ENCODE measurements around the gene C13orf42.
"Not testable (repeated sequence)": the region's sequence is repeated elsewhere in the genome, so short reads cannot be mapped to it uniquely, and the experiment has no call there.

Gene C13orf42

GRCh38 chr13:51125495-51126226, 14.6 kb upstream of the C13orf42 start:
- Histone ChIP-seq H3K9ac (ENCODE audit: low read depth, low read length, poor library complexity, severe bottlenecking) (no peak overlapping the region), H3K4me2 (ENCODE audit: low read depth, low read length, poor library complexity, severe bottlenecking) (no peak overlapping the region), H3K4me3 (ENCODE audit: low read length, poor library complexity, severe bottlenecking) (no peak overlapping the region), H3K4me1 (ENCODE audit: insufficient read depth, low read length, poor library complexity, severe bottlenecking) (no peaks in the 10 kb centered on the region), H3K36me3 (ENCODE audit: insufficient read depth, low read length) (no peaks in the 10 kb centered on the region), H2AFZ (ENCODE audit: low read length) (no peak overlapping the region), H3K27me3 (ENCODE audit: insufficient read depth, low read length, poor library complexity, severe bottlenecking) (peaks cover 18% of the 10 kb centered on the region), H4K20me1 (ENCODE audit: insufficient read depth, low read length, poor library complexity, severe bottlenecking) (no peaks in the 10 kb centered on the region), H3F3A (ENCODE audit: low read depth) (no peaks in the 10 kb centered on the region), H3K9me3 (ENCODE audit: insufficient read depth, low read depth, low read length) (0 out of 2 replicates have a peak, but pooled peaks cover 8% of the 10 kb centered on the region), H3K79me2 (ENCODE audit: insufficient read depth, low read length) (no peaks in the 10 kb centered on the region), H3K9me2 (replicated peaks; ENCODE audit: low read depth, low read length) (no peaks in the 10 kb centered on the region)
- TF ChIP-seq EZH2phosphoT487 (IDR thresholded peaks at IDR 0.05; ENCODE audit: borderline replicate concordance) (no peak), CTCF (conservative IDR thresholded peaks at IDR 0.05; ENCODE audit: low read length) (peak; percentile 96)

GRCh38 chr13:51122868-51123566, 11.9 kb upstream of the C13orf42 start:
- H3K4me2 ChIP-seq (ENCODE audit: low read depth, low read length, poor library complexity, severe bottlenecking), result no peak overlapping the region
- no peaks in the 10 kb centered on the region for H3K9me3 ChIP-seq (ENCODE audit: insufficient read depth, low read depth, low read length)
- H3K79me2 ChIP-seq (ENCODE audit: insufficient read depth, low read length), result no peaks in the 10 kb centered on the region
- H2AFZ ChIP-seq (ENCODE audit: low read length), result no peak overlapping the region
- H3K36me3 ChIP-seq (ENCODE audit: insufficient read depth, low read length), result no peaks in the 10 kb centered on the region
- H3K9ac ChIP-seq (ENCODE audit: low read depth, low read length, poor library complexity, severe bottlenecking), result no peak overlapping the region
- no peaks in the 10 kb centered on the region for H3F3A ChIP-seq (ENCODE audit: low read depth)
- TF ChIP-seq CTCF (conservative IDR thresholded peaks at IDR 0.05; ENCODE audit: low read length) (no peak), EZH2phosphoT487 (IDR thresholded peaks at IDR 0.05; ENCODE audit: borderline replicate concordance) (no peak)
- no peaks in the 10 kb centered on the region for H4K20me1 ChIP-seq (ENCODE audit: insufficient read depth, low read length, poor library complexity, severe bottlenecking)
- H3K27me3 ChIP-seq (ENCODE audit: insufficient read depth, low read length, poor library complexity, severe bottlenecking), result peaks cover 18% of the 10 kb centered on the region
- H3K4me1 ChIP-seq (ENCODE audit: insufficient read depth, low read length, poor library complexity, severe bottlenecking), result no peaks in the 10 kb centered on the region
- H3K4me3 ChIP-seq (ENCODE audit: low read length, poor library complexity, severe bottlenecking), result no peak overlapping the region
- no peaks in the 10 kb centered on the region for H3K9me2 ChIP-seq (replicated peaks; ENCODE audit: low read depth, low read length)

- not testable (repeated sequence) for H3K4me3 ChIP-seq (ENCODE audit: low read length, poor library complexity, severe bottlenecking); H3K4me2 ChIP-seq (ENCODE audit: low read depth, low read length, poor library complexity, severe bottlenecking); H3K9ac ChIP-seq (ENCODE audit: low read depth, low read length, poor library complexity, severe bottlenecking); H3K79me2 ChIP-seq (ENCODE audit: insufficient read depth, low read length); H3K36me3 ChIP-seq (ENCODE audit: insufficient read depth, low read length); H3K4me1 ChIP-seq (ENCODE audit: insufficient read depth, low read length, poor library complexity, severe bottlenecking); H3K9me3 ChIP-seq (ENCODE audit: insufficient read depth, low read depth, low read length); H4K20me1 ChIP-seq (ENCODE audit: insufficient read depth, low read length, poor library complexity, severe bottlenecking); H3K9me2 ChIP-seq (replicated peaks; ENCODE audit: low read depth, low read length); H3F3A ChIP-seq (ENCODE audit: low read depth); H2AFZ ChIP-seq (ENCODE audit: low read length)
- peaks cover 18% of the 10 kb centered on the region for H3K27me3 ChIP-seq (ENCODE audit: insufficient read depth, low read length, poor library complexity, severe bottlenecking)
- peak; percentile 68 for TF ChIP-seq CTCF (conservative IDR thresholded peaks at IDR 0.05; ENCODE audit: low read length)
Measured at GRCh38 chr13:51120873-51121272, 9.8 kb upstream of the C13orf42 start.
